Endothelial cell of umbilical vein (primary cell): ENCODE data around the gene EDC4. TPM values are rescaled to one million over a fixed set of nuclear protein-coding genes. Genes with fewer than 3 reads are reported as not detected.

Experiments
- BruUV-seq: library from RNA; stranded (reverse); fragments of 400-500 nt; replicated peaks from 2 replicates; lab custom pipeline; 2021; lab: Mats Ljungman, UMichigan
- CTCF ChIA-PET: fragments of 300-600, 350-600 bp; sonication (Branson Sonifier 250); formaldehyde crosslinking; loops from one replicate; lab custom pipeline; 2021; ENCODE audit warnings: antibody characterized with exemption, inconsistent platforms; lab: Charles Lee
- POLR2A ChIA-PET: fragments of 300-600, 350-600 bp; sonication (Branson Sonifier 250); formaldehyde crosslinking; loops from one replicate; lab custom pipeline; 2021; ENCODE audit warnings: antibody characterized with exemption, inconsistent platforms; lab: Charles Lee
- DNase-seq: peaks from one replicate; pipeline ENCODE4 v3.0.0-alpha.2; 2011; ENCODE audit warnings: low read depth, low spot score
- FAIRE-seq: peaks from 2 replicates; lab custom pipeline; 2011; peaks lifted over from hg19 to GRCh38; lab: Jason Lieb, UNC
- H2AFZ ChIP-seq: 2 replicates; pipeline ENCODE4 v1.6.0; 2012; ENCODE audit warnings: low read depth, low read length, control low read depth, inconsistent platforms
- H3K27ac ChIP-seq: 2 replicates; pipeline ENCODE4 v1.5.1; 2011; ENCODE audit warnings: low read depth, mild to moderate bottlenecking, control low read depth, low read length, moderate library complexity; ENCODE audit not compliant: insufficient read depth
- H3K27me3 ChIP-seq, 2 experiments: 2 replicates each; pipeline versions ENCODE4 v1.6.0 to v1.6.1; 2011; ENCODE audit warnings: low read length in 2 of 2, mixed read lengths in 1 of 2; ENCODE audit not compliant: control insufficient read depth in 2 of 2, insufficient read depth in 2 of 2
- H3K36me3 ChIP-seq, 2 experiments: 2 replicates in 1 of 2; 3 replicates in 1 of 2; pipeline ENCODE4 v1.5.1; 2011; ENCODE audit warnings: low read length in 2 of 2, mild to moderate bottlenecking in 1 of 2, moderate library complexity in 1 of 2; ENCODE audit not compliant: control insufficient read depth in 2 of 2, insufficient read depth in 2 of 2; ENCODE audit errors: extremely low read depth in 1 of 2
- H3K4me1 ChIP-seq: 3 replicates; pipeline ENCODE4 v1.5.1; 2011; ENCODE audit warnings: mild to moderate bottlenecking, low read length; ENCODE audit not compliant: control insufficient read depth, insufficient read depth; ENCODE audit errors: extremely low read depth
- H3K4me2 ChIP-seq: 2 replicates; pipeline ENCODE4 v1.6.1; 2011; ENCODE audit warnings: low read length, control low read depth, mixed read lengths; ENCODE audit not compliant: insufficient read depth
- H3K4me3 ChIP-seq, 3 experiments: fragments of 200-600 bp in 1 of 3; sonication (generic), shearing (Covaris generic) in 1 of 3; replicated peaks in 1 of 3; 2 replicates each; pipeline ENCODE4 v1.5.1; 2011 to 2016; ENCODE audit warnings: control low read depth in 3 of 3, low read length in 3 of 3, mild to moderate bottlenecking in 2 of 3, inconsistent platforms in 1 of 3, low read depth in 1 of 3, moderate library complexity in 1 of 3; ENCODE audit not compliant: insufficient read depth in 1 of 3
- H3K79me2 ChIP-seq: 2 replicates; pipeline ENCODE4 v1.6.0; 2012; ENCODE audit warnings: low read length, inconsistent platforms; ENCODE audit not compliant: control insufficient read depth, insufficient read depth
- H3K9ac ChIP-seq: replicated peaks from 2 replicates; pipeline ENCODE3; 2011; ENCODE audit warnings: low read length, control low read depth; ENCODE audit not compliant: insufficient read depth; ENCODE audit errors: extremely low read depth
- H3K9me1 ChIP-seq: replicated peaks from 3 replicates; pipeline ENCODE4 v1.6.0; 2011; ENCODE audit warnings: mild to moderate bottlenecking, low read length; ENCODE audit not compliant: control insufficient read depth, insufficient read depth; ENCODE audit errors: extremely low read depth
- H3K9me3 ChIP-seq: replicated peaks from 2 replicates; pipeline ENCODE4 v1.5.1; 2012; ENCODE audit warnings: low read length, inconsistent platforms; ENCODE audit not compliant: control insufficient read depth, insufficient read depth
- H4K20me1 ChIP-seq: replicated peaks from 2 replicates; pipeline ENCODE3; 2011; ENCODE audit warnings: mild to moderate bottlenecking, low read length; ENCODE audit not compliant: control insufficient read depth, insufficient read depth; ENCODE audit errors: extremely low read depth
- EZH2 ChIP-seq: IDR thresholded peaks from 2 replicates; pipeline ENCODE4 v1.6.1; 2012; ENCODE audit warnings: borderline replicate concordance, low read depth, mild to moderate bottlenecking, moderate library complexity, low read length, inconsistent platforms; ENCODE audit not compliant: severe bottlenecking
- FOS ChIP-seq: IDR thresholded peaks from 2 replicates; pipeline ENCODE4 v1.6.1; 2011; ENCODE audit warnings: mild to moderate bottlenecking, low read length, moderate library complexity, borderline replicate concordance; ENCODE audit not compliant: insufficient read depth
- GATA2 ChIP-seq: IDR thresholded peaks from 2 replicates; pipeline ENCODE4 v1.7.0; 2011; ENCODE audit warnings: low read depth, mild to moderate bottlenecking, moderate library complexity, mixed read lengths, low read length; ENCODE audit not compliant: insufficient read length, insufficient read depth
- JUN ChIP-seq: IDR thresholded peaks from 2 replicates; pipeline ENCODE4 v1.6.1; 2011; ENCODE audit warnings: borderline replicate concordance, low read depth; ENCODE audit not compliant: insufficient read length, insufficient read depth
- MYC ChIP-seq: IDR thresholded peaks from one replicate; pipeline ENCODE4 v1.6.1; 2011; ENCODE audit warnings: mild to moderate bottlenecking, low read depth, low read length
- POLR2A ChIP-seq: IDR thresholded peaks from 2 replicates; pipeline ENCODE4 v1.6.1; 2012; ENCODE audit warnings: low read depth, mild to moderate bottlenecking, control low read depth, low read length
- POLR2AphosphoS5 ChIP-seq: IDR thresholded peaks from 2 replicates; pipeline ENCODE4 v1.6.1; 2012; ENCODE audit warnings: low read depth, mild to moderate bottlenecking, control low read depth, low read length, moderate library complexity; ENCODE audit not compliant: insufficient read depth
- dilution Hi-C: fragments of 300-500 bp; cut with MboI; formaldehyde crosslinking; loops from one replicate; pipeline ENCODE4 v1.15.0; 2019; ENCODE audit warnings: low sequenced_read_pairs; ENCODE audit not compliant: extremely low pct_ligation_motif_present
- intact Hi-C: fragments of 100-400 bp; cut with micrococcal nuclease; formaldehyde crosslinking; loops from one replicate; pipeline ENCODE4 v1.10.0; 2022
- polyA plus RNA-seq, 4 experiments: library from polyadenylated mRNA; depleted of rRNA in 3 of 4; stranded (reverse) in 3 of 4; unstranded in 1 of 4; fragments of >200 nt; gene quantifications; 2 replicates each; pipeline versions ENCODE4 v1.2.1 to v1.2.3, GENCODE V29; 2011 to 2012; ENCODE audit warnings: missing spikeins in 1 of 4
- total RNA-seq: library from RNA; stranded (reverse); gene quantifications from 2 replicates; pipeline ENCODE4 v1.2.3, GENCODE V29; 2021
- TF ChIP-seq, protein P1 (sequence below): IDR thresholded peaks from 2 replicates; pipeline ENCODE4 v1.6.1; 2011; ENCODE audit not compliant: insufficient read depth, insufficient read length
- TF ChIP-seq, protein P2 (sequence below), 2 donors: IDR thresholded peaks; 1 replicate in 1 of 2; 2 replicates in 1 of 2; pipeline ENCODE4 v1.5.1; 2011; ENCODE audit warnings: low read length in 2 of 2, mild to moderate bottlenecking in 2 of 2, moderate library complexity in 2 of 2, control low read depth in 1 of 2, inconsistent platforms in 1 of 2, low read depth in 1 of 2; ENCODE audit not compliant: insufficient read depth in 1 of 2; ENCODE audit errors: extremely low read depth in 1 of 2

The EDC4 gene
- total and polyA plus RNA-seq, 2 donors (not counting 3 experiments of a cell fraction or from before 2014, with no cell fraction given), result 57.5 to 81.2 TPM

DNA sequence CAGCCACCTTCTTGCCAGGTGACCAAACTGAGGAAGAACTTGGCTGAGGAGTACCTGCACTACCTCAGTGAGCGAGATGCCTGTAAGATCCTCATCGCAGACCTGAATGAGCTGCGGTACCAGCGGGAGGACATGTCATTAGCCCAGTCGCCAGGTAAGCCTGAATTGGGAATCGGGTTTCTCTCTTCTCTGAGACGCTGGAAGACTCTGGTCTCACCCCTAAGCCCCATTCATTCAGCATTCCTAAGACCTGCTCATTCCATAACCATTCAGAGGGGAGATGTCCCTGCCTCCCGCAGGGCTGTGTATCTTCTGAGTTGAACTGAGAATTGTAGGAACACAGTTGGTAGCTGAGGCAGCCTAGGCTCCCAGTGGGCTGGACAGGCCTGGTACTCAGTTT, 47.7 kb upstream of the EDC4 start:
- no peak for DNase-seq
- no TSS peak for BruUV-seq
- H3K9me1 ChIP-seq, result no peaks in the 10 kb centered on the region
- H3K36me3 ChIP-seq, result peaks cover 0 to 19% of the 10 kb centered on the region in 2 experiments
- intact Hi-C loops, result no loop called here
- no peak overlapping the region for H3K4me2 ChIP-seq
- no peak for TF ChIP-seq FOS
- TF ChIP-seq POLR2A, result no peak
- TF ChIP-seq, protein P1, sequence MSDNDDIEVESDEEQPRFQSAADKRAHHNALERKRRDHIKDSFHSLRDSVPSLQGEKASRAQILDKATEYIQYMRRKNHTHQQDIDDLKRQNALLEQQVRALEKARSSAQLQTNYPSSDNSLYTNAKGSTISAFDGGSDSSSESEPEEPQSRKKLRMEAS, result no peak
- TF ChIP-seq POLR2AphosphoS5, result no peak
- no peak for TF ChIP-seq EZH2
- TF ChIP-seq GATA2, result no peak
- TF ChIP-seq, protein P2, sequence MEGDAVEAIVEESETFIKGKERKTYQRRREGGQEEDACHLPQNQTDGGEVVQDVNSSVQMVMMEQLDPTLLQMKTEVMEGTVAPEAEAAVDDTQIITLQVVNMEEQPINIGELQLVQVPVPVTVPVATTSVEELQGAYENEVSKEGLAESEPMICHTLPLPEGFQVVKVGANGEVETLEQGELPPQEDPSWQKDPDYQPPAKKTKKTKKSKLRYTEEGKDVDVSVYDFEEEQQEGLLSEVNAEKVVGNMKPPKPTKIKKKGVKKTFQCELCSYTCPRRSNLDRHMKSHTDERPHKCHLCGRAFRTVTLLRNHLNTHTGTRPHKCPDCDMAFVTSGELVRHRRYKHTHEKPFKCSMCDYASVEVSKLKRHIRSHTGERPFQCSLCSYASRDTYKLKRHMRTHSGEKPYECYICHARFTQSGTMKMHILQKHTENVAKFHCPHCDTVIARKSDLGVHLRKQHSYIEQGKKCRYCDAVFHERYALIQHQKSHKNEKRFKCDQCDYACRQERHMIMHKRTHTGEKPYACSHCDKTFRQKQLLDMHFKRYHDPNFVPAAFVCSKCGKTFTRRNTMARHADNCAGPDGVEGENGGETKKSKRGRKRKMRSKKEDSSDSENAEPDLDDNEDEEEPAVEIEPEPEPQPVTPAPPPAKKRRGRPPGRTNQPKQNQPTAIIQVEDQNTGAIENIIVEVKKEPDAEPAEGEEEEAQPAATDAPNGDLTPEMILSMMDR (IDR thresholded peaks at IDR 0.05; ENCODE audit: extremely low read depth in 1 of 2, insufficient read depth in 1 of 2, low read depth in 1 of 2, low read length in 2 of 2), result no peak
- no peak for TF ChIP-seq MYC
- TF ChIP-seq JUN, result no peak
- H3K4me1 ChIP-seq, result no peaks in the 10 kb centered on the region
- no peak overlapping the region for H3K9ac ChIP-seq
- H3K27me3 ChIP-seq, result no peaks in the 10 kb centered on the region
- ChIA-PET POLR2A (no interaction called here), CTCF (interaction anchor here (3.9 kb wide), 1 partner anchor 9 kb away, joined by 31 read pairs; no protein-coding TSS in a partner anchor)
- H3K27ac ChIP-seq, result no peak overlapping the region
- dilution Hi-C loops, result no loop called here
- no peak overlapping the region for H2AFZ ChIP-seq
- H3K4me3 ChIP-seq, result no peak overlapping the region
- no peaks in the 10 kb centered on the region for H3K9me3 ChIP-seq
- no peaks in the 10 kb centered on the region for H4K20me1 ChIP-seq
- FAIRE-seq, result no peak
- no peaks in the 10 kb centered on the region for H3K79me2 ChIP-seq
